HepG2 (cell line): ENCODE data around the gene PUS3. TPM values are rescaled to one million over a fixed set of nuclear protein-coding genes. Genes with fewer than 3 reads are reported as not detected.
A peak's percentile ranks its signal among the peaks of the same experiment; 100 is the strongest.

Experiments
- AGO2 ChIP-seq: fragments of 200-400 bp; formaldehyde crosslinking; optimal IDR thresholded peaks from 2 replicates; pipeline ENCODE3; 2017; ENCODE audit warnings: mild to moderate bottlenecking, low read depth, low read length, moderate library complexity
- ARNT2 ChIP-seq: sonication (generic); formaldehyde crosslinking; IDR thresholded peaks from 2 replicates; pipeline ENCODE4 v1.8.0; 2022; ENCODE audit warnings: mild to moderate bottlenecking, low read depth, missing genetic modification reagents, moderate library complexity
- ELF3 ChIP-seq: IDR thresholded peaks from 2 replicates; pipeline ENCODE4 v1.6.1; 2016; ENCODE audit warnings: missing genetic modification reagents, missing compliant biosample characterization
- GTF3A ChIP-seq: sonication (generic); formaldehyde crosslinking; conservative IDR thresholded peaks from 2 replicates; pipeline ENCODE4 v1.4.0; 2020; ENCODE audit warnings: mild to moderate bottlenecking, missing genetic modification reagents
- HHEX ChIP-seq: IDR thresholded peaks from 2 replicates; pipeline ENCODE4 v1.6.1; 2016; ENCODE audit warnings: control low read depth
- JDP2 ChIP-seq: sonication (generic); formaldehyde crosslinking; IDR thresholded peaks from 2 replicates; pipeline ENCODE4 v1.8.1; 2022; ENCODE audit warnings: missing genetic modification reagents, borderline replicate concordance
- MED8 ChIP-seq: sonication (generic); formaldehyde crosslinking; IDR thresholded peaks from 2 replicates; pipeline ENCODE4 v1.8.1; 2023; ENCODE audit warnings: mild to moderate bottlenecking, missing genetic modification reagents; ENCODE audit not compliant: insufficient replicate concordance
- MTA1 ChIP-seq: sonication (generic); formaldehyde crosslinking; IDR thresholded peaks from 2 replicates; pipeline ENCODE4 v1.4.0; 2020; ENCODE audit warnings: missing genetic modification reagents, mild to moderate bottlenecking, borderline replicate concordance
- RAD21 ChIP-seq: fragments of 450-650 bp; formaldehyde crosslinking; IDR thresholded peaks from 2 replicates; pipeline ENCODE4 v1.5.0; 2020; ENCODE audit warnings: mild to moderate bottlenecking
- RXRA ChIP-seq: sonication (generic); formaldehyde crosslinking; IDR thresholded peaks from 2 replicates; pipeline ENCODE4 v1.5.1; 2020; ENCODE audit warnings: missing genetic modification reagents
- SOX6 ChIP-seq, 2 experiments: fragments of 450-650 bp in 1 of 2; sonication (generic) in 1 of 2; formaldehyde crosslinking in 1 of 2; IDR thresholded peaks; 2 replicates each; pipeline versions ENCODE4 v1.4.0 to v1.6.1; 2017 to 2020; ENCODE audit warnings: antibody characterized with exemption in 1 of 2, mild to moderate bottlenecking in 1 of 2, missing genetic modification reagents in 1 of 2
- ZBTB42 ChIP-seq: sonication (generic); formaldehyde crosslinking; IDR thresholded peaks from 2 replicates; pipeline ENCODE4 v1.5.0; 2020; ENCODE audit warnings: mild to moderate bottlenecking, missing genetic modification reagents
- ZNF101 ChIP-seq: sonication (generic); formaldehyde crosslinking; IDR thresholded peaks from 2 replicates; pipeline ENCODE4 v1.4.0; 2020; ENCODE audit warnings: mild to moderate bottlenecking, low read depth, missing genetic modification reagents, borderline replicate concordance
- ZNF256 ChIP-seq: sonication (generic); formaldehyde crosslinking; conservative IDR thresholded peaks from 2 replicates; pipeline ENCODE4 v1.4.0; 2020; ENCODE audit warnings: missing genetic modification reagents
- ZNF530 ChIP-seq: sonication (generic); formaldehyde crosslinking; IDR thresholded peaks from 2 replicates; pipeline ENCODE4 v1.5.0; 2020; ENCODE audit warnings: low read depth, mild to moderate bottlenecking, missing genetic modification reagents
- ZNF614 ChIP-seq: IDR thresholded peaks from 2 replicates; pipeline ENCODE4 v1.6.1; 2018; ENCODE audit warnings: missing biosample characterization, missing genetic modification reagents, inconsistent platforms, borderline replicate concordance
- polyA plus RNA-seq, 8 experiments: library from polyadenylated mRNA; depleted of rRNA in 3 of 8; stranded (reverse) in 7 of 8; unstranded in 1 of 8; fragments of >200 nt; fragmentation: Illumina TruSeq in 4 of 8; extraction: Trizol in 4 of 8; gene quantifications; 2 replicates each; pipeline versions ENCODE4 v1.2.1 to v1.2.3, GENCODE V29; 2011 to 2016; ENCODE audit warnings: low read depth in 4 of 8, missing spikeins in 1 of 8, mixed read lengths in 1 of 8; ENCODE audit not compliant: insufficient read depth in 1 of 8
- total RNA-seq, 5 experiments: library from RNA; depleted of rRNA; stranded (reverse); fragments of >200 nt; fragmentation: Illumina TruSeq; extraction: Trizol; gene quantifications; 2 replicates each; pipeline ENCODE4 v1.2.3, GENCODE V29; 2016; ENCODE audit warnings: low read depth in 1 of 5
- TF ChIP-seq, protein P1 (sequence below): sonication (generic); formaldehyde crosslinking; IDR thresholded peaks from 2 replicates; pipeline ENCODE4 v1.4.0; 2020; ENCODE audit warnings: missing genetic modification reagents
- TF ChIP-seq, protein P2 (sequence below): IDR thresholded peaks from 2 replicates; pipeline ENCODE4 v1.6.1; 2016; ENCODE audit warnings: missing compliant biosample characterization, missing genetic modification reagents, borderline replicate concordance
- TF ChIP-seq, protein P3 (sequence below): sonication (generic); formaldehyde crosslinking; IDR thresholded peaks from 2 replicates; pipeline ENCODE4 v1.5.1; 2020; ENCODE audit warnings: missing genetic modification reagents, mild to moderate bottlenecking, borderline replicate concordance
- TF ChIP-seq, protein P4 (sequence below): sonication (generic); formaldehyde crosslinking; IDR thresholded peaks from 2 replicates; pipeline ENCODE4 v1.5.0; 2020; ENCODE audit warnings: mild to moderate bottlenecking, missing genetic modification reagents, moderate library complexity

Gene PUS3
- total and polyA plus RNA-seq, 2 of the 13 experiments (the other 11 are each of a cell fraction or from before 2014, with no cell fraction given) = 6.0 to 18.2 TPM

DNA sequence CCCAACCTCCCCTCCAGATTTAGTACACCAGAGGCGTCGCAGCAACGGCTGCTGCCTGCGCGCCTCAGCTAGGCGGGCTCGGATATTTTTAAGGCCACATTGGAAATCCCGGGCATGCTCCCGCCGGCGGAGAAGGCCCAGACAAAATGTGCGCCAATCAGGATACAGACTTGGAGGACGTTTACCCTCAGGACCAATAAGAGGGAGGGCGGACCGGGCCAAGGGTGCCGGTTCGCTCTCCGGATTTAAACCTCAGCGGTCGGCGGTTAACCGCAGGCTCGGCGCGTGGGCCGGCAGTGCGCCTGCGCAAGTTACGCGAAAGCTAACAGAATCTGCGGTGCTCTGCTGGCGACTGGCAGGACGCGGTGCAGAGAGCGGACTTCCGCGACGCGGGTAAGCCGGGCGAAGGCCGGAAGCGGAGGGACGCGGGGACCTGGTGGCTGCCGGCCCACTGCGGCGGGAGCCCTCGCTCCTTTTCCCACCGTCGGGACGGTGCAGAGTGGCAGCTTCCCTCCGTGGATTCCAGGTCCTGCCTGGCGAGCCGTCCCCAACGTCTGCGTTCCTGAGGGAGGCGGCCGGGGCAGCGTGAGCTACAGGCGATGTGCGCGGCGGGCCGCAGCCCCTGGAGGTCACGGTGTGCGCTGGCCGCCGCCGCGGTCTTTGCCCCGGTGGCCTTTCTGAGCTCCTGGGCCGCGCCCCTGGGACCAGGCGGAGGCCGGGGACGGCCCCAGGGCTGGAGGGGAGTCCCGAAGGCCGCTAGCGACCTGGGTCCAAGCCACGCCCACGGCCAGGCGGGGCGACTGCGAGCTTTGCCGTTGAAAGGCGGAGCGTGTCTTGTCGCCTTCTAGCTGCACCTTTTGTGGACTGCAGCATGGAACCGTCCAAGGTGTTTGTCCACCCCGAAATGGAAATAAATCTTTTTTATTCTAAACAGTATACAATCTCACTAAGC lies 15.4 kb downstream of the PUS3 start, which contains the start of gene HYLS1 (continued):
- TF ChIP-seq ZNF614 (CRISPR knock-in tag) (0 out of 2 replicates have a peak, but pooled peaks have one; percentile 24), ELF3 (CRISPR knock-in tag) (peak; percentile 34; the same call in 1 of the 2 replicates), HHEX (no peak), AGO2 (peak; percentile 47), JDP2 (CRISPR knock-in tag) (no peak), SOX6 (IDR thresholded peaks at IDR 0.05) (no peak), SOX6 (CRISPR knock-in tag; IDR thresholded peaks at IDR 0.05) (peak; percentile 38; the same call in 1 of the 2 replicates), ZNF256 (CRISPR knock-in tag) (no peak), GTF3A (CRISPR knock-in tag) (0 out of 2 replicates have a peak, but pooled peaks have one; percentile 19), MED8 (CRISPR knock-in tag) (peak; percentile 26), RXRA (CRISPR knock-in tag) (0 out of 2 replicates have a peak, but pooled peaks have one; percentile 58), ZNF101 (CRISPR knock-in tag) (no peak), ZNF530 (CRISPR knock-in tag) (no peak), ARNT2 (CRISPR knock-in tag) (peak; percentile 80), ZBTB42 (CRISPR knock-in tag) (peak; percentile 89; the same call in 1 of the 2 replicates), MTA1 (CRISPR knock-in tag) (peak; percentile 62; the same call in 1 of the 2 replicates), RAD21 (CRISPR knock-in tag) (peak; percentile 24; the same call in 1 of the 2 replicates)
- TF ChIP-seq, protein P1, sequence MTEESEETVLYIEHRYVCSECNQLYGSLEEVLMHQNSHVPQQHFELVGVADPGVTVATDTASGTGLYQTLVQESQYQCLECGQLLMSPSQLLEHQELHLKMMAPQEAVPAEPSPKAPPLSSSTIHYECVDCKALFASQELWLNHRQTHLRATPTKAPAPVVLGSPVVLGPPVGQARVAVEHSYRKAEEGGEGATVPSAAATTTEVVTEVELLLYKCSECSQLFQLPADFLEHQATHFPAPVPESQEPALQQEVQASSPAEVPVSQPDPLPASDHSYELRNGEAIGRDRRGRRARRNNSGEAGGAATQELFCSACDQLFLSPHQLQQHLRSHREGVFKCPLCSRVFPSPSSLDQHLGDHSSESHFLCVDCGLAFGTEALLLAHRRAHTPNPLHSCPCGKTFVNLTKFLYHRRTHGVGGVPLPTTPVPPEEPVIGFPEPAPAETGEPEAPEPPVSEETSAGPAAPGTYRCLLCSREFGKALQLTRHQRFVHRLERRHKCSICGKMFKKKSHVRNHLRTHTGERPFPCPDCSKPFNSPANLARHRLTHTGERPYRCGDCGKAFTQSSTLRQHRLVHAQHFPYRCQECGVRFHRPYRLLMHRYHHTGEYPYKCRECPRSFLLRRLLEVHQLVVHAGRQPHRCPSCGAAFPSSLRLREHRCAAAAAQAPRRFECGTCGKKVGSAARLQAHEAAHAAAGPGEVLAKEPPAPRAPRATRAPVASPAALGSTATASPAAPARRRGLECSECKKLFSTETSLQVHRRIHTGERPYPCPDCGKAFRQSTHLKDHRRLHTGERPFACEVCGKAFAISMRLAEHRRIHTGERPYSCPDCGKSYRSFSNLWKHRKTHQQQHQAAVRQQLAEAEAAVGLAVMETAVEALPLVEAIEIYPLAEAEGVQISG (CRISPR knock-in tag) = peak; percentile 56
- TF ChIP-seq, protein P2, sequence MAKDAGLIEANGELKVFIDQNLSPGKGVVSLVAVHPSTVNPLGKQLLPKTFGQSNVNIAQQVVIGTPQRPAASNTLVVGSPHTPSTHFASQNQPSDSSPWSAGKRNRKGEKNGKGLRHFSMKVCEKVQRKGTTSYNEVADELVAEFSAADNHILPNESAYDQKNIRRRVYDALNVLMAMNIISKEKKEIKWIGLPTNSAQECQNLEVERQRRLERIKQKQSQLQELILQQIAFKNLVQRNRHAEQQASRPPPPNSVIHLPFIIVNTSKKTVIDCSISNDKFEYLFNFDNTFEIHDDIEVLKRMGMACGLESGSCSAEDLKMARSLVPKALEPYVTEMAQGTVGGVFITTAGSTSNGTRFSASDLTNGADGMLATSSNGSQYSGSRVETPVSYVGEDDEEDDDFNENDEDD (CRISPR knock-in tag) = peak; percentile 63; the same call in 1 of the 2 replicates
- TF ChIP-seq, protein P3, sequence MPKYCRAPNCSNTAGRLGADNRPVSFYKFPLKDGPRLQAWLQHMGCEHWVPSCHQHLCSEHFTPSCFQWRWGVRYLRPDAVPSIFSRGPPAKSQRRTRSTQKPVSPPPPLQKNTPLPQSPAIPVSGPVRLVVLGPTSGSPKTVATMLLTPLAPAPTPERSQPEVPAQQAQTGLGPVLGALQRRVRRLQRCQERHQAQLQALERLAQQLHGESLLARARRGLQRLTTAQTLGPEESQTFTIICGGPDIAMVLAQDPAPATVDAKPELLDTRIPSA (CRISPR knock-in tag) = peak; percentile 79; the same call in 1 of the 2 replicates
- TF ChIP-seq, protein P4, sequence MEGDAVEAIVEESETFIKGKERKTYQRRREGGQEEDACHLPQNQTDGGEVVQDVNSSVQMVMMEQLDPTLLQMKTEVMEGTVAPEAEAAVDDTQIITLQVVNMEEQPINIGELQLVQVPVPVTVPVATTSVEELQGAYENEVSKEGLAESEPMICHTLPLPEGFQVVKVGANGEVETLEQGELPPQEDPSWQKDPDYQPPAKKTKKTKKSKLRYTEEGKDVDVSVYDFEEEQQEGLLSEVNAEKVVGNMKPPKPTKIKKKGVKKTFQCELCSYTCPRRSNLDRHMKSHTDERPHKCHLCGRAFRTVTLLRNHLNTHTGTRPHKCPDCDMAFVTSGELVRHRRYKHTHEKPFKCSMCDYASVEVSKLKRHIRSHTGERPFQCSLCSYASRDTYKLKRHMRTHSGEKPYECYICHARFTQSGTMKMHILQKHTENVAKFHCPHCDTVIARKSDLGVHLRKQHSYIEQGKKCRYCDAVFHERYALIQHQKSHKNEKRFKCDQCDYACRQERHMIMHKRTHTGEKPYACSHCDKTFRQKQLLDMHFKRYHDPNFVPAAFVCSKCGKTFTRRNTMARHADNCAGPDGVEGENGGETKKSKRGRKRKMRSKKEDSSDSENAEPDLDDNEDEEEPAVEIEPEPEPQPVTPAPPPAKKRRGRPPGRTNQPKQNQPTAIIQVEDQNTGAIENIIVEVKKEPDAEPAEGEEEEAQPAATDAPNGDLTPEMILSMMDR (CRISPR knock-in tag) = peak; percentile 33
